ENCODE measurements around the gene ARID3A. TPM values are rescaled to one million over a fixed set of nuclear protein-coding genes. Genes with fewer than 3 reads are reported as not detected.
A peak's percentile ranks its signal among the peaks of the same experiment; 100 is the strongest.

Gene ARID3A
- total RNA-seq, 1 donor from 2014 or later: 70.6 TPM

- Mint-ChIP-seq H3K4me3 (peak overlapping the region; percentile 84), H3K27me3 (ENCODE audit: low read depth) (peaks cover 2% of the 10 kb centered on the region), H3K9me3 (no peaks in the 10 kb centered on the region), H3K27ac (peak overlapping the region; percentile 83), H3K36me3 (peaks cover 3% of the 10 kb centered on the region), H3K4me1 (peaks cover 6% of the 10 kb centered on the region)
- no peak for DNase-seq (ENCODE audit: low spot score in 2 of 2, unreplicated experiment in 2 of 2)
- TF ChIP-seq CTCF (IDR thresholded peaks at IDR 0.05; ENCODE audit: unreplicated experiment): no peak
These were observed 935 bp downstream of the ARID3A start for GRCh38 chr19:926589-927350.

GRCh38 chr19:927351-927779 is 1.5 kb downstream of the ARID3A start:
- Mint-ChIP-seq H3K4me1 (peaks cover 7% of the 10 kb centered on the region), H3K4me3 (peak overlapping the region; percentile 84), H3K9me3 (no peaks in the 10 kb centered on the region), H3K27me3 (ENCODE audit: low read depth) (no peaks in the 10 kb centered on the region), H3K27ac (peak overlapping the region; percentile 56), H3K36me3 (peaks cover 3% of the 10 kb centered on the region)
- TF ChIP-seq CTCF (IDR thresholded peaks at IDR 0.05; ENCODE audit: unreplicated experiment): no peak
- no peak for DNase-seq (ENCODE audit: low spot score in 2 of 2, unreplicated experiment in 2 of 2)

GRCh38 chr19:927780-928401 is 2.1 kb downstream of the ARID3A start:
- Mint-ChIP-seq H3K4me3 (peak overlapping the region; percentile 84), H3K4me1 (peaks cover 11% of the 10 kb centered on the region), H3K27ac (peak overlapping the region; percentile 30), H3K9me3 (no peaks in the 10 kb centered on the region), H3K27me3 (ENCODE audit: low read depth) (no peaks in the 10 kb centered on the region), H3K36me3 (peaks cover 3% of the 10 kb centered on the region)
- no peak for TF ChIP-seq CTCF (IDR thresholded peaks at IDR 0.05; ENCODE audit: unreplicated experiment)
- DNase-seq (ENCODE audit: low spot score in 2 of 2, unreplicated experiment in 2 of 2): no peak

GRCh38 chr19:928471-929202 is 2.8 kb downstream of the ARID3A start:
- peaks cover 3% of the 10 kb centered on the region for H3K36me3 Mint-ChIP-seq
- H3K9me3 Mint-ChIP-seq: no peaks in the 10 kb centered on the region
- DNase-seq (ENCODE audit: low spot score in 2 of 2, unreplicated experiment in 2 of 2): no peak
- peak overlapping the region; percentile 84 for H3K4me3 Mint-ChIP-seq
- TF ChIP-seq CTCF (IDR thresholded peaks at IDR 0.05; ENCODE audit: unreplicated experiment): no peak
- H3K27ac Mint-ChIP-seq: peak overlapping the region; percentile 6
- peaks cover 12% of the 10 kb centered on the region for H3K4me1 Mint-ChIP-seq
- no peaks in the 10 kb centered on the region for H3K27me3 Mint-ChIP-seq (ENCODE audit: low read depth)

GRCh38 chr19:929203-929890 is 3.5 kb downstream of the ARID3A start:
- no peak for DNase-seq (ENCODE audit: low spot score in 2 of 2, unreplicated experiment in 2 of 2)

More at GRCh38 chr19:929203-929890, 3.5 kb downstream of the ARID3A start:
- TF ChIP-seq CTCF (IDR thresholded peaks at IDR 0.05; ENCODE audit: unreplicated experiment): no peak
- Mint-ChIP-seq H3K27ac (no peak overlapping the region), H3K36me3 (peaks cover 3% of the 10 kb centered on the region), H3K27me3 (ENCODE audit: low read depth) (no peaks in the 10 kb centered on the region), H3K4me1 (peaks cover 15% of the 10 kb centered on the region), H3K9me3 (no peaks in the 10 kb centered on the region), H3K4me3 (no peak overlapping the region)
